Calu3 (cell line): Measurements from ENCODE around the gene CLASP1. TPM values are rescaled to one million over a fixed set of nuclear protein-coding genes. Genes with fewer than 3 reads are reported as not detected.

Experiments
- BruUV-seq: library from RNA; stranded (reverse); fragments of 400-500 nt; replicated peaks from 2 replicates; lab custom pipeline; 2021; lab: Mats Ljungman, UMichigan
- CTCF ChIA-PET: fragments of 300-600 bp; sonication (Branson Sonifier 250); formaldehyde crosslinking; loops from one replicate; lab custom pipeline; 2022; ENCODE audit warnings: antibody characterized with exemption; lab: Charles Lee
- DNase-seq: peaks from one replicate; pipeline ENCODE4 v3.0.0; 2022
- H3K27ac Mint-ChIP-seq: one replicate; pipeline ENCODE4 v1.8.0; 2022; ENCODE audit warnings: mixed read lengths; ENCODE audit not compliant: unreplicated experiment
- H3K27me3 Mint-ChIP-seq: one replicate; pipeline ENCODE4 v1.8.0; 2022; ENCODE audit warnings: mixed read lengths; ENCODE audit not compliant: unreplicated experiment
- H3K36me3 Mint-ChIP-seq: one replicate; pipeline ENCODE4 v1.8.0; 2022; ENCODE audit warnings: mild to moderate bottlenecking, moderate library complexity, mixed read lengths; ENCODE audit not compliant: insufficient read depth, unreplicated experiment
- H3K4me1 Mint-ChIP-seq: one replicate; pipeline ENCODE4 v1.8.0; 2022; ENCODE audit warnings: mild to moderate bottlenecking, low read depth, mixed read lengths; ENCODE audit not compliant: unreplicated experiment
- H3K4me3 Mint-ChIP-seq: one replicate; pipeline ENCODE4 v1.8.0; 2022; ENCODE audit warnings: mild to moderate bottlenecking, low read depth, moderate library complexity, mixed read lengths; ENCODE audit not compliant: unreplicated experiment
- H3K9me3 Mint-ChIP-seq: one replicate; pipeline ENCODE4 v1.8.0; 2022; ENCODE audit warnings: low read depth, mixed read lengths; ENCODE audit not compliant: unreplicated experiment
- CTCF ChIP-seq: fragments of 200-600 bp; IDR thresholded peaks from one replicate; pipeline ENCODE4 v1.8.0; 2022; ENCODE audit warnings: antibody characterized with exemption; ENCODE audit not compliant: unreplicated experiment
- intact Hi-C: fragments of 100-400 bp; cut with micrococcal nuclease; formaldehyde crosslinking; loops from one replicate; pipeline ENCODE4 v1.10.0; 2022; ENCODE audit not compliant: unreplicated experiment
- total RNA-seq: library from RNA; stranded (reverse); gene quantifications from 2 replicates; pipeline ENCODE4 v1.2.3, GENCODE V29; 2022

The CLASP1 gene
- total RNA-seq, 1 experiment from 2014 or later: 59.7 TPM

GRCh38 chr2:121362774-121363173 lies 286.5 kb downstream of the CLASP1 start:
- TF ChIP-seq CTCF: no peak
- DNase-seq: no peak
- H3K27me3 Mint-ChIP-seq: no peaks in the 10 kb centered on the region
- intact Hi-C loops: no loop called here
- no peak overlapping the region for H3K27ac Mint-ChIP-seq
- CTCF ChIA-PET: no interaction called here
- no peaks in the 10 kb centered on the region for H3K9me3 Mint-ChIP-seq
- H3K4me3 Mint-ChIP-seq: no peak overlapping the region
- H3K4me1 Mint-ChIP-seq: peaks cover 23% of the 10 kb centered on the region
- no TSS peak for BruUV-seq
- peaks cover 15% of the 10 kb centered on the region for H3K36me3 Mint-ChIP-seq

GRCh38 chr2:121362226-121362625 lies 287.0 kb downstream of the CLASP1 start:
- Mint-ChIP-seq H3K4me3 (no peak overlapping the region), H3K27ac (no peak overlapping the region)
- BruUV-seq: no TSS peak

GRCh38 chr2:121360566-121361300 lies 288.5 kb downstream of the CLASP1 start:
- H3K36me3 Mint-ChIP-seq: peaks cover 20% of the 10 kb centered on the region
- H3K27me3 Mint-ChIP-seq: no peaks in the 10 kb centered on the region
- intact Hi-C loops: no loop called here
- peaks cover 28% of the 10 kb centered on the region for H3K4me1 Mint-ChIP-seq
- peak; percentile 49 for DNase-seq
- no TSS peak for BruUV-seq
- no peak overlapping the region for H3K27ac Mint-ChIP-seq
- CTCF ChIA-PET: interaction anchor here (0.6 to 2.3 kb wide), 4 partner anchors 199 to 266 kb away, joined by 3 to 10 read pairs (median 6); no protein-coding TSS in a partner anchor
- no peak for TF ChIP-seq CTCF
- no peaks in the 10 kb centered on the region for H3K9me3 Mint-ChIP-seq
- H3K4me3 Mint-ChIP-seq: no peak overlapping the region

More at GRCh38 chr2:121362226-121362625, 287.0 kb downstream of the CLASP1 start:
- Mint-ChIP-seq H3K27me3 (no peaks in the 10 kb centered on the region), H3K36me3 (peaks cover 15% of the 10 kb centered on the region), H3K9me3 (no peaks in the 10 kb centered on the region), H3K4me1 (peaks cover 23% of the 10 kb centered on the region)
- intact Hi-C loops: no loop called here
- no peak for TF ChIP-seq CTCF
- CTCF ChIA-PET: interaction anchor here (2.3 kb wide), 1 partner anchor 234 kb away, joined by 10 read pairs; no protein-coding TSS in a partner anchor
- no peak for DNase-seq

GRCh38 chr2:121359716-121360565 lies 289.3 kb downstream of the CLASP1 start:
- H3K9me3 Mint-ChIP-seq: no peaks in the 10 kb centered on the region
- H3K4me1 Mint-ChIP-seq: peaks cover 35% of the 10 kb centered on the region
- H3K36me3 Mint-ChIP-seq: peaks cover 15% of the 10 kb centered on the region
- no peaks in the 10 kb centered on the region for H3K27me3 Mint-ChIP-seq
- intact Hi-C loops: loop anchor here (5.0 kb wide), 2 partner anchors 88 to 148 kb away; no protein-coding TSS in a partner anchor
- H3K4me3 Mint-ChIP-seq: no peak overlapping the region
- TF ChIP-seq CTCF: no peak
- no TSS peak for BruUV-seq
- CTCF ChIA-PET: interaction anchor here (0.7 to 2.3 kb wide), 3 partner anchors 199 to 265 kb away, joined by 4 to 10 read pairs (median 7); no protein-coding TSS in a partner anchor
- no peak overlapping the region for H3K27ac Mint-ChIP-seq
- DNase-seq: no peak
